Activated T-helper 1 cell treated with Interleukin-2 at 50 U/mL for 16 hours (primary cell): Measurements from ENCODE around the gene C10orf90.
"Not testable (repeated sequence)": the region's sequence is repeated elsewhere in the genome, so short reads cannot be mapped to it uniquely, and the experiment has no call there.

Source experiments
- DNase-seq: peaks from one replicate; pipeline ENCODE4 v3.0.0-alpha.2; 2020; ENCODE audit warnings: low read depth

The C10orf90 gene

GRCh38 chr10:126387931-126388911 is 282.3 kb downstream of the C10orf90 start, which contains the start of gene ADAM12:
ADAM12 (minus strand) TSS chr10:126388477; CDS start chr10:126388145, 332 bp downstream.
- DNase-seq, result no peak

GRCh38 chr10:126387041-126387921 is 283.2 kb downstream of the C10orf90 start:
- no peak for DNase-seq

- no peak for DNase-seq
Observed at GRCh38 chr10:126384269-126384873, 286.1 kb downstream of the C10orf90 start.

GRCh38 chr10:126380352-126381076 is 290.0 kb downstream of the C10orf90 start:
- no peak for DNase-seq

GRCh38 chr10:126379166-126379565 is 291.3 kb downstream of the C10orf90 start:
- DNase-seq, result not testable (repeated sequence)

- DNase-seq, result no peak
Observed at GRCh38 chr10:126376956-126377355, 293.5 kb downstream of the C10orf90 start.

- no peak for DNase-seq
Observed at GRCh38 chr10:126375926-126376554, 294.5 kb downstream of the C10orf90 start.

GRCh38 chr10:126375299-126375698 is 295.2 kb downstream of the C10orf90 start:
- no peak for DNase-seq
